HG02981 (cell line): ENCODE data around the gene B4GALT6.

Experiments
- ATAC-seq: cut with Tn5 transposase; IDR thresholded peaks from one replicate; pipeline ENCODE4 v1.9.1; 2021; ENCODE audit warnings: mild to moderate bottlenecking, moderate library complexity; ENCODE audit not compliant: unreplicated experiment

B4GALT6 gene

DNA sequence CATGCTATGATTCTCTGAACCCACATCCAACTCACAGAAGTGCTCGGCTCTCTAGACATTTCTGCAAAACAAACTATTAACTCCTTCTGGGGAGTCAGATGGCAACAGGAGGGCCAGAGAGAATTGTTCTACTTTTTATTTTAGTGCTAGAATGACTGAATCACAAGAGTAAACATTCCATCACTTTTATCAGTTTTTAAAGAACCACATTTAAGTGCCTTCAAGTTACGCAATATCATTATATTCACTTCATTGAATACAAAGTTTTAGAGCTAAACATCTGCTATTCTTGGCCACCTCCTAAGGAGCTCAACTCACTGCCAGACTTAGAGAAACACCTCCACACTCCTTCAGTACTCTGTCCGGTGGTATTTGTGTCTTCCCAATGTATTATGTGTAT lies 22.4 kb downstream of the B4GALT6 start:
- ATAC-seq = no peak

GRCh38 chr18:31660763-31661162 lies 23.6 kb downstream of the B4GALT6 start:
- ATAC-seq = no peak

GRCh38 chr18:31659576-31660177 lies 24.7 kb downstream of the B4GALT6 start:
- ATAC-seq = no peak

DNA sequence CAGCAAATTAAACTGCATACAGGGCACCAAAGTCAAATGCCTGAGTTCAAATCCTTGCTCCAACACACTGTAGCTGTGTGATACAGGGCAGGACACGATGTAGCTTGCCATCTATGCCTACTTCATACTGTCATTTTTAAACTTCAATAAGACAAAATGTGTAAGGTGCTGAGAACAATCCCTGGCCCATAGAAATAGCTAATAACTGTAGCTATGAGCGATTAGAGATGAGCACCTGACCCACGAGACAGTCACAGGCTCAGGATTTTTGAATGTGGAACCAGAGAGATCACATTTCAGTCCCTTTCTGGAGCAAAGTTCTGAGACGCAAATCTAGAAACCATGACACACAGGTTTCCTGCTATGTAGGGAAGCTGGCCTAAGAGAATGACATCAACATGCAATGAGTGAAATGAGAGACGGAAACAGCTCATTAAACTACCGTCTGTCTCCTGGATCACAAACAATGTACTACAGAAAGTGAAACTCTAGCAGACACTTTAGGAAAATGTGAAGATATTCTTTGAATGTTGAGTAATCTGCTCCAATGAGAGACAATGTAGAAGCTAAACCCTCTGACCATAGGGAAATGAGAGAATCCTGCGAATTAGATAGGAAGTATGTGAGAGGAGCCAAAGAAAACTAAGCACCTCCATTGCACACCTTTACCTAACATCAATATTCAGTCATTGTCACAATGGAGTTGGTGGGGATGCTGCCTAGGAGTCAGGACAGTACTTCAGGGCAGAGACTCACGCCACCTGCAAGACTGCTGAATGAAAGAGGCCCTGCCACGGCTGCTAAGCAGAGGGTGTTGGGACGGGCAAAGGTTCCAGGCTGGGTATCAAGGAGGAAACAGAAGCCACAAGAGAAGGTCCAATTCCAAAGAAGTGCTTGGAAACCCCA lies 25.5 kb downstream of the B4GALT6 start:
- ATAC-seq = peak; percentile 61

DNA sequence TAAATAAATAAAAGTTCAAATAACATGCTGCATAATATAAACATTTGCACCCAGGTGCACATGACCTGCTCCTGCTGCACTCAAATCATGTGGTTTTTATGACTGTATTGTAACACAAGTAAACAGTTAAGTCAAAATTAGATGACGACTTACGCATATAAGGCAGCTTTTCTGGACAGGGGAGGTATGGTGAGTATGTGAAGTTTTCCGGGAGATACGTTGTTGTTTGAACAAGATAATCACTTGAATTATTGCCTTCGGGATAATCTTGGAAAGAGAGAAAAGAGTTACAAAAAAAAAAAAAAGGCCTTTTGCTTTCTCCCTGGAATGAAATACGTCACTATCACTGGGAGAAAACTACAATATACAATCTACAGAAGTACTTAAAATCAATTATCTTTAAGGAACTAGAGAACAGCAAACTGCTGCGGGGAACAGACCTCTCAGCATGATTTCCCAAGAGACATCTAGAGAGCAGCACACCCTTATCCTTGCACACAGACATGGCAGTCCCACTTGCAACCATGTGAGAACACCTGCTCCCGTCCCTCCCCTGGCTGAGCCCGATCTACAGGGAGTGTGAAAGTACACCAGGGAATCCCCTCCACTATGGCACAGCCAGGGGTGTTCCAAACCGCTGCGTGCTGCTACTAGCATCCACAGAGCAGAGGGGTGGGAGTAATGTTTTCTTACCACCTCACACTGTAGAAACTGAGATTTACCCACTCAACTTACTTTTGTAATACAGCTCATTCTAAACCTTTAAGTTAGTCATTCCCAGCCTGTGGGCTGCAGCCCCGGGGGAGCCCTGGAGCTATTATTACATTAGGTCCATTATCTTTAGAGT lies 26.3 kb downstream of the B4GALT6 start:
- peak; percentile 72 for ATAC-seq

- no peak for ATAC-seq
Measured at GRCh38 chr18:31656754-31657153, 27.6 kb downstream of the B4GALT6 start.

DNA sequence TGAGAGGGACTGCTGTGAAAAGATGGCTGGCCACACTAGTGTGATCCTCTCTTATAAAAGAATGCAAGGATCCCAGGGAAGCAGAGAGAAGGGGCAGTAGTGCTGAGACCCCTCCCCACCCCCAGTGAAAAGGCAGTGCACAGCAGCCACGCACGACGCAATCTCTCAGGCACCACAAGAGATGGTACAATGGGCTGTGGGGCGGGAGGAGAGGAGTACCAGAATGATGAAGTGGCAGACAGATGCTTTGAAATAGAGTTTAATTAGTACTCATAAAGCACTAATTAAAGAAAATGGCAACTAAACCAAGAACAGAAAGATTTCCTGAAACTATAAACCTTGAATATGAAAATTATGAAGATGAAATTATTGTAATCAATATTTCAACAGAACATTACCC lies 29.0 kb downstream of the B4GALT6 start:
- ATAC-seq = no peak

DNA sequence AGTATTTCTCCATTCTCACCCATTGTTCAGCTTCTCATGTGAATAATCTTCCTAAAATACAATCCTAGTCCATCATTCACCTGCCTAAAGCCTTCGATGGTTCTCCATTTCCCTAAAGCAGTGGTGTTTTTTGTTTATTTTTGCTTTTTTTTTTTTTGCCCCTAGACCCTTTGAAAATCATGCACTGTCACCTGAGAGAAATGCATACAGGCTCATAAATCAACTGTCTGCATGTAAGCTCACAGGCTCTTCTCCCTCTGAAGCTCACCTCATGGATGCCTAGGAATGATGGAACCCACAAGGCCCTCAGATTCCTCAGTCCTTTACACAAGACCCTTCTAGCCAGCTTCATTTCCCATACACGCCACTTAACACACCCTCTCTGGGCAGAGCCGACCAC lies 31.5 kb downstream of the B4GALT6 start:
- ATAC-seq = no peak

- ATAC-seq = no peak
Measured at GRCh38 chr18:31652357-31652756, 32.0 kb downstream of the B4GALT6 start.

GRCh38 chr18:31651369-31651768 lies 33.0 kb downstream of the B4GALT6 start:
- no peak for ATAC-seq

- peak; percentile 55 for ATAC-seq
Measured at GRCh38 chr18:31649978-31650719, 34.2 kb downstream of the B4GALT6 start.

DNA sequence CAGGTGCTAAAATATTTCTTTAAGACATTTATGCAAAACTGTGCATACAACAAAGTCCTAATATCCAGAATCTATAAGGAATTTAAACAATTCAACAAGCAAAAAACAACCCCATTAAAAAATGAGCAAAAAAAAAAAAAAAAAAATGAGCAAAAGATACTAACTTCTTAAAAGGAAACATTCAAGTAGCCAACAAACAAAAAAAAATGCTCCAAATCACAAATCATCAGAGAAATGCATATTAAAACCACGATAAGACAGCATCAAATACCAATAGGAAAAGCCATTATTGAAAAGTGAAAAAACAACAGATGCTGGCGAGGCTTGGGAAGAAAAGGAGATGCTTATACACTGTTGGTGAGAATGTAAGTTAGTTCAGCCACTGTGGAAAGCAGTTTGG lies 34.9 kb downstream of the B4GALT6 start:
- no peak for ATAC-seq

DNA sequence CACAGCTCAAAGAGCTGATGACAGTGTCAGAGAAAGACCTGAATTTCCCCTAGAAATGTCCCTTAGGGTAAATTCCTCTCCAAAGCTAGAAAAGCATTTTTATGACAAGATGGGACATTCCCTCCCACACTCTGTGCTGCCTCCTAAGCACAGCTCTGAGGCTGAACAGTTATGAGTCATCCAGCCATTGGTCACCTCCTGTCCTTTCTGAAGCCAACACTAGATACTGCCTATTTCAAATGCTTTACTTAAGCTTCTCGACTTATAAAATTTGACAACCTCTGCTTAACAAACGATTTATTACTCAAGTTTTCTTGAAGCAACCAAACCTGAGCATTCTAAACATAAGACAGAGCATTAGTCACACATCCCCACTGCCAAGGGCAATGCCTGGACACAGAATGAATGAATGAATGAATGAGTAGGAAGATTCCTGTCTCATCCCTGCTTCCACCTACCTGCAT lies 35.4 kb downstream of the B4GALT6 start:
- ATAC-seq = peak; percentile 67

DNA sequence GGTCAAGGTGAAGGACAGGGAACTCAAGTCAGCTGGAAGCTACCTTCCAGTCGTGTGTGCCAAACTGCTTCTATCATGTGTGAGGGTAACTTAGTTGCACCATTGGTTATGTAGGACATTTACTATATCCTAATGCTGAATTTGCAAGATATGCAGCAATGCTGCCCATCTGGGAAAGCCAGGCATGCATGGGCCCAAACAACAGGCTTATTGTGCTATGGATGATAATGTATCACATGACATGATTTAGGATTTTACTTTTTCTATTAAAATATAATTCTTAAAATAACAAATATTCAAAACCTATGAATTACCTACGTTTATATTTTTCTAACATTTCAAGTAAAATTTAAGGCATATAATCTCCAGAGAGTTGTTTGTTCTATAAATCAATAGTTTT lies 35.9 kb downstream of the B4GALT6 start:
- ATAC-seq = no peak

- ATAC-seq = no peak
Measured at GRCh38 chr18:31647127-31647753, 37.1 kb downstream of the B4GALT6 start.

DNA sequence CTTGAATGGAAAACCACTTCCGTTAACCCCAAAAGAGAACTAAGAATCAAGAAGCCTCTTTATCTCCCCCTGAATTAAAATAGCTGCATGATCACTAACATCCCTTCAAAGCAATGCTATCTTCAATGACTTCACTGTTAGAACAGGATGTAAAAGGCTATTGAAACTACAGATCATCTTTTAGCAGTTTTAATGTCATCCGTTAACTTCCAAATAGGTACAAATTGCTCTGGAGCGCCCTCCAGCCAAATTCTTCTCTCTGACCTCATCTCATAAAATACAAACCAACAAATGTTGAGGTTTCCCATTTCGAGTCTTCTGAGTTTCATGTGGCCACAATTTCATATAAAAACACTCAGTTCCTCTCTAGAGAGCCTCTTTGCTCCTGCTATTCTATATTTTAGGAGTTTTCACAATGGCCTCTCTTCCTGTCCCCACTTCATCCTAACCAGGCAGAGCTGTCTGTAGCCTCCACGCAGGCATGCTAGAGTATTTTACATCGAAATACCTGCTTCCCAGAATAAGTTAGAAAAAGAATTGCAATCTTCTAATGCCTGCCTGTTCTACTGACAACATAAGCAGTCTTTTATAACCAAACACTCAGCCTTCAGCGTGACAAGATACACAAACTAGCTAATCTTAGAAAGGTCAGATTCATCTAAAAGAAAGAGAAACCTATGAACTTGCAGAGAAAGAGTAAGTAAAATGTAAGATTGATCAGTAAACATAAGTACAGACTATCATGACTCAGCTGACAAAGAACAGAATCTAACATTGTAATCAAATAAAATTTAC lies 37.9 kb downstream of the B4GALT6 start:
- no peak for ATAC-seq

DNA sequence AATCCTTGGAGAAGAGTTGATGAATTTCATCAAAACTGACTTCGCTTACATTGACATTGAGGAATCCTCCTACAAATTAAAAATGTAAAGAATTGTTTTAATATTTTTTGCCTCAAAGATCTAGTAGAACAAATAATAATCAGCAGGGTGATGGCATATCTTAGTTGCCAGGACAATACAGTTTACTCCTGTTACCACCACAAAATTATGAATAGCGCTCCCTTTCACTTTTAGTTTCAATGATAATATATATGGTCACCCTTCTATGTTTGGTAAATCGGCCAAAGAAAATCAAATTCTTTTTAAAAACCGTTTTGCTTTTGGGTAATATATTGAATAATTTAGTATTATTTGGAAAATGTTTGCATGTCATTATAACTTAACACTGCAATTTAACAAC lies 39.0 kb downstream of the B4GALT6 start:
- no peak for ATAC-seq

- ATAC-seq = no peak
Measured at GRCh38 chr18:31643003-31643402, 41.4 kb downstream of the B4GALT6 start.

GRCh38 chr18:31637445-31637844 lies 46.9 kb downstream of the B4GALT6 start:
- no peak for ATAC-seq
